HEK293 (cell line): ENCODE results near the gene PTPRK.

ENCODE experiments used
- CTCF ChIA-PET: fragments of 350-600 bp; formaldehyde crosslinking; extraction: SDS; loops from one replicate; lab custom pipeline; 2021; ENCODE audit warnings: antibody characterized with exemption; lab: Yijun Ruan, JAX
- POLR2A ChIA-PET: fragments of 300-600 bp; formaldehyde crosslinking; extraction: SDS; loops from one replicate; lab custom pipeline; 2020; ENCODE audit warnings: antibody characterized with exemption, inconsistent platforms; lab: Yijun Ruan, JAX
- H3K27ac ChIP-seq: fragments of 200-500 bp; sonication (Bioruptor generic); 2 replicates; pipeline ENCODE4 v1.5.1; 2014; ENCODE audit warnings: low read depth, low read length, control low read depth, inconsistent platforms; ENCODE audit errors: extremely low read depth
- H3K36me3 ChIP-seq, 2 experiments: fragments of 200-500 bp in 1 of 2; sonication (Bioruptor generic) in 1 of 2; 1 replicate in 1 of 2; 2 replicates in 1 of 2; pipeline ENCODE4 v1.5.1; 2014 to 2017; ENCODE audit warnings: inconsistent platforms in 2 of 2, low read length in 2 of 2; ENCODE audit not compliant: control insufficient read depth in 2 of 2, insufficient read depth in 1 of 2
- H3K4me1 ChIP-seq: fragments of 200-500 bp; sonication (Bioruptor generic); 2 replicates; pipeline ENCODE4 v1.5.1; 2014; ENCODE audit warnings: mild to moderate bottlenecking, low read length, inconsistent platforms; ENCODE audit not compliant: control insufficient read depth, insufficient read depth
- H3K4me3 ChIP-seq: 2 replicates; pipeline ENCODE4 v1.5.1; 2011; ENCODE audit warnings: low read depth, mild to moderate bottlenecking, control low read depth, low read length, moderate library complexity
- H3K9me3 ChIP-seq: fragments of 200-500 bp; sonication (Bioruptor generic); 2 replicates; pipeline ENCODE4 v1.5.1; 2014; ENCODE audit warnings: low read depth, low read length, inconsistent platforms; ENCODE audit not compliant: control insufficient read depth, insufficient read depth
- FEZF1 ChIP-seq: fragments of 450-650 bp; formaldehyde crosslinking; IDR thresholded peaks from 2 replicates; pipeline ENCODE4 v1.5.1; 2016; ENCODE audit warnings: missing biosample characterization, missing genetic modification characterization
- PATZ1 ChIP-seq: fragments of 450-650 bp; formaldehyde crosslinking; IDR thresholded peaks from 2 replicates; pipeline ENCODE4 v1.5.1; 2016; ENCODE audit warnings: missing biosample characterization, missing genetic modification characterization
- PRDM4 ChIP-seq: fragments of 450-650 bp; formaldehyde crosslinking; IDR thresholded peaks from 2 replicates; pipeline ENCODE4 v1.5.1; 2017; ENCODE audit warnings: missing biosample characterization, missing genetic modification characterization
- PRDM6 ChIP-seq: fragments of 450-650 bp; formaldehyde crosslinking; IDR thresholded peaks from 2 replicates; pipeline ENCODE4 v1.5.1; 2017; ENCODE audit warnings: missing biosample characterization, missing genetic modification characterization
- ZFP69B ChIP-seq: fragments of 450-650 bp; formaldehyde crosslinking; IDR thresholded peaks from 2 replicates; pipeline ENCODE4 v1.5.1; 2016; ENCODE audit warnings: missing biosample characterization, missing genetic modification characterization
- ZNF10 ChIP-seq: fragments of 450-650 bp; formaldehyde crosslinking; IDR thresholded peaks from 2 replicates; pipeline ENCODE4 v1.5.1; 2017; ENCODE audit warnings: missing biosample characterization, missing genetic modification characterization
- ZNF202 ChIP-seq: fragments of 450-650 bp; formaldehyde crosslinking; IDR thresholded peaks from 2 replicates; pipeline ENCODE4 v1.5.1; 2016; ENCODE audit warnings: missing biosample characterization, missing genetic modification characterization, borderline replicate concordance
- ZNF221 ChIP-seq: fragments of 450-650 bp; formaldehyde crosslinking; IDR thresholded peaks from 2 replicates; pipeline ENCODE4 v1.5.1; 2017; ENCODE audit warnings: missing biosample characterization, missing genetic modification characterization, borderline replicate concordance
- ZNF324 ChIP-seq: fragments of 450-650 bp; formaldehyde crosslinking; IDR thresholded peaks from 2 replicates; pipeline ENCODE4 v1.5.1; 2016; ENCODE audit warnings: missing biosample characterization, missing genetic modification characterization
- ZNF544 ChIP-seq: fragments of 450-650 bp; formaldehyde crosslinking; IDR thresholded peaks from 2 replicates; pipeline ENCODE4 v1.5.0; 2017; ENCODE audit warnings: missing biosample characterization, missing genetic modification characterization
- ZNF843 ChIP-seq: fragments of 450-650 bp; formaldehyde crosslinking; IDR thresholded peaks from 2 replicates; pipeline ENCODE4 v1.5.1; 2016; ENCODE audit warnings: missing biosample characterization, missing genetic modification characterization
- TF ChIP-seq, protein P1 (sequence below): fragments of 450-650 bp; formaldehyde crosslinking; IDR thresholded peaks from 2 replicates; pipeline ENCODE4 v1.5.1; 2016; ENCODE audit warnings: missing biosample characterization, missing genetic modification characterization
- TF ChIP-seq, protein P2 (sequence below): fragments of 450-650 bp; formaldehyde crosslinking; IDR thresholded peaks from 2 replicates; pipeline ENCODE4 v1.5.1; 2016; ENCODE audit warnings: missing biosample characterization, missing genetic modification characterization, low read depth

The PTPRK gene

DNA sequence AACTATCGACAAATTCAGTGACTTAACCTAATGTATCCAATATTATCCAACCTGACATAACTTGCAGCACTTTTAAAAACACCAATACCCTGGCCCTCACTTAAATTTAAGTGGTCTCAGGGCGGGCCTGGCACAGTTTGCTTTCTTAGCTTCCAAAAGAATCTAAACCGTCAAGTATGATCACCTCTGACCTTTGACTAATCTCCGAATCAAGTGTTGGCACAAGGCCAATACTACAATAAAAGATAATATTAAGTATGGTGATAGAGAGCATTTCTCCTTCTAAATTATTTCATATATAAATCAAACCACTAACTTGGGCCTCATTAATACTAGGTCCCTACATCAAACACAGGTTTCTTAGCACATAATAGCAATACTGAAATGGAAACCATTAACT, 153.0 kb downstream of the PTPRK start (continued):
- no peak for TF ChIP-seq ZNF221 (tag by site-specific recombination)

GRCh38 chr6:128365520-128366160, 154.8 kb downstream of the PTPRK start:
- H3K36me3 ChIP-seq, result no peaks in the 10 kb centered on the region
- H3K4me3 ChIP-seq, result no peak overlapping the region
- H3K4me1 ChIP-seq, result peaks cover 38% of the 10 kb centered on the region
- H3K9me3 ChIP-seq, result no peaks in the 10 kb centered on the region
- ChIA-PET POLR2A (no interaction called here), CTCF (interaction anchor here (0.7 kb wide), 1 partner anchor 724 kb away, joined by 3 read pairs; no protein-coding TSS in a partner anchor)
- no peak overlapping the region for H3K27ac ChIP-seq
- TF ChIP-seq ZNF202 (tag by site-specific recombination) (no peak), ZNF10 (peak; percentile 37; the same call in 1 of the 2 replicates)

DNA sequence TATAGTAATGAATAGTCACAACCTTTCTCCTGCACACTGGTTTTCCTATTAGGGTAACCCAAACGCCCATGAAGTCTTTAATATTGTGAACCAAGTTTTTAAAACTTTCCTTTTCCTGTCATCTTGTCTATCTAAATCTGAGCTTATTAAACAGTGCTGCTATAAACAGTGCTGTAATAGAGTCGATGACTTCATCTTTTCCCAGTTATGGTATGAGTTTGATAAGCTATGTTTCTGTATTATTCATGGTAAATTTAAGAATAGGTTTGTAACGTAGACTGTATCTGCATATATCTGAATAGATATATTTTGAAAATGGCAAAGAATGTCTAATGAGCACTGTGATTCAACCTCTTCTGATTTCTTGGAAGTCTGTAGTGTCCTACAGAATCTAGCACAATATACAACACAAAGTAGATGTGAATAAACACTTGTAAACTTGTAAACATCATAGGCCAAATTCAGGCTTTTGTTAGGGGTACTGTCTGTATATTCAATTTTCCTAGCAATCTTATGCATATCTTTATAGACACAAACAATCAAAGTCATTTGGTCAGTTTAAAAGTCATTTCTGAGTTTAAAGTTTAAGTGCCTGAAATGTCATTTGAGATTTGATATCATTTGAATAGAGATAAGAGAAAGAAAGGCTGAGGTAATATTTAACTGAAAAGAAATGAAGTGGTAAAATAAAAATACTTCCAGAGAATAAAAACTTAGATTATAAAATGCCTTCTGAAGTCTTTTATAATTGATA, 155.5 kb downstream of the PTPRK start:
- no peak overlapping the region for H3K4me3 ChIP-seq
- POLR2A ChIA-PET, result no interaction called here
- TF ChIP-seq ZNF843 (tag by site-specific recombination) (peak; percentile 53; the same call in 1 of the 2 replicates), PRDM6 (tag by site-specific recombination) (peak; percentile 36), FEZF1 (tag by site-specific recombination) (peak; percentile 16; the same call in 1 of the 2 replicates)
- TF ChIP-seq, protein P1, sequence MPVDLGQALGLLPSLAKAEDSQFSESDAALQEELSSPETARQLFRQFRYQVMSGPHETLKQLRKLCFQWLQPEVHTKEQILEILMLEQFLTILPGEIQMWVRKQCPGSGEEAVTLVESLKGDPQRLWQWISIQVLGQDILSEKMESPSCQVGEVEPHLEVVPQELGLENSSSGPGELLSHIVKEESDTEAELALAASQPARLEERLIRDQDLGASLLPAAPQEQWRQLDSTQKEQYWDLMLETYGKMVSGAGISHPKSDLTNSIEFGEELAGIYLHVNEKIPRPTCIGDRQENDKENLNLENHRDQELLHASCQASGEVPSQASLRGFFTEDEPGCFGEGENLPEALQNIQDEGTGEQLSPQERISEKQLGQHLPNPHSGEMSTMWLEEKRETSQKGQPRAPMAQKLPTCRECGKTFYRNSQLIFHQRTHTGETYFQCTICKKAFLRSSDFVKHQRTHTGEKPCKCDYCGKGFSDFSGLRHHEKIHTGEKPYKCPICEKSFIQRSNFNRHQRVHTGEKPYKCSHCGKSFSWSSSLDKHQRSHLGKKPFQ (tag by site-specific recombination), result no peak
- TF ChIP-seq, protein P2, sequence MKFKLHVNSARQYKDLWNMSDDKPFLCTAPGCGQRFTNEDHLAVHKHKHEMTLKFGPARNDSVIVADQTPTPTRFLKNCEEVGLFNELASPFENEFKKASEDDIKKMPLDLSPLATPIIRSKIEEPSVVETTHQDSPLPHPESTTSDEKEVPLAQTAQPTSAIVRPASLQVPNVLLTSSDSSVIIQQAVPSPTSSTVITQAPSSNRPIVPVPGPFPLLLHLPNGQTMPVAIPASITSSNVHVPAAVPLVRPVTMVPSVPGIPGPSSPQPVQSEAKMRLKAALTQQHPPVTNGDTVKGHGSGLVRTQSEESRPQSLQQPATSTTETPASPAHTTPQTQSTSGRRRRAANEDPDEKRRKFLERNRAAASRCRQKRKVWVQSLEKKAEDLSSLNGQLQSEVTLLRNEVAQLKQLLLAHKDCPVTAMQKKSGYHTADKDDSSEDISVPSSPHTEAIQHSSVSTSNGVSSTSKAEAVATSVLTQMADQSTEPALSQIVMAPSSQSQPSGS (tag by site-specific recombination), result peak; percentile 66; the same call in 1 of the 2 replicates
- TF ChIP-seq, all 188 proteins: peak for 4
- Histone ChIP-seq H3K36me3 (no peaks in the 10 kb centered on the region), H3K9me3 (no peaks in the 10 kb centered on the region), H3K4me1 (peaks cover 35% of the 10 kb centered on the region), H3K27ac (no peak overlapping the region)
- CTCF ChIA-PET, result interaction anchor here (0.5 to 1.1 kb wide), 3 partner anchors 18 to 638 kb away, joined by 3 read pairs; no protein-coding TSS in a partner anchor

- Histone ChIP-seq H3K36me3 (no peaks in the 10 kb centered on the region), H3K4me3 (no peak overlapping the region), H3K4me1 (peaks cover 34% of the 10 kb centered on the region), H3K27ac (no peak overlapping the region), H3K9me3 (no peaks in the 10 kb centered on the region)
- CTCF ChIA-PET, result no interaction called here
- POLR2A ChIA-PET, result no interaction called here
- no peak for TF ChIP-seq ZNF544
- 0 out of 2 replicates have a peak, but pooled peaks have one; percentile 24 for TF ChIP-seq PRDM6 (tag by site-specific recombination)
- no peak for TF ChIP-seq PATZ1 (tag by site-specific recombination)
- no peak for TF ChIP-seq ZNF324 (tag by site-specific recombination)
- TF ChIP-seq ZFP69B (tag by site-specific recombination), result no peak
- peak; percentile 78 for TF ChIP-seq PRDM4
Observed at GRCh38 chr6:128363020-128363813, 157.2 kb downstream of the PTPRK start.
